ENCODE results near the gene OLR1. TPM values are rescaled to one million over a fixed set of nuclear protein-coding genes. Genes with fewer than 3 reads are reported as not detected.

Gene OLR1
- total RNA-seq, 2 experiments from 2014 or later = not detected

DNA sequence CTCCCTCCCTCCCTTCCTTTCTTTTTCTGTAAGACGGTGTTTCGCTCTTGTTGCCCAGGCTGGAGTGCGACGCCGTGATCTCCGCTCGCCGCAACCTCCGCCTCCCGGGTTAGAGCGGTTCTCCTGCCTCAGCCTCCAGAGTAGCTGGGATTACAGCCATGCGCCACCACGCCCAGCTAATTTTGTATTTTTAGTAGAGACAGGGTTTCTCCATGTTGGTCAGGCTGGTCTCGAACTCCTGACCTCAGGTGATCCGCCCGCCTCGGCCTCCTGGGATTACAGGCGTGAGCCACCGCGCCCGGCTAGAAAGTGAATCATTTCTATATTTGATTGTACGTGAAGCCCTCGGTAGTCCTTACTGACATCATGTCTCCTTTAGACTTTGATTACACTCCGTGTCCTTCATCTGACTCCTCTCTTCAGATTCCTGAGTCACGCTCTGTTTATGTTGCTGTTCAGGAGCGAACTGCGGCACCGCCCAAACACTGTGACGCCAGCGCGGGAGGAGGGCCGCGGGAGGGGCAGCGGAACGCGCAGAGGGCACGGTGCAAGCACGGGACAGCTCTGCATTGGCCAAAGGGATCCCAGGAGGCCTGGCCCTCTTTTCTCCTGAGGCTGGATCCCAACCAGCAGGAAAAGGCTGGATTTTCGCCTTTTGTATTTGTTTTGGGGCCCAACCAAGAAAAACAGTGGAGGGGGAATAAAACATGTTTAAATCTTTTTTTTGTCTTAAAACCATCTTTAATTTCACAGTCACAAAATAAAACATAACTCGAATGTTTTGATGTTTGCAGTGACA, 40.2 kb upstream of the OLR1 start:
- ChIA-PET CTCF (ENCODE audit: unreplicated experiment) (no interaction called here), POLR2A (interaction anchor here (0.5 to 5.9 kb wide), 6 partner anchors 9 to 75 kb away, joined by 3 to 59 read pairs (median 4); no protein-coding TSS in a partner anchor)
- peak overlapping the region; percentile 98 for H3K4me3 ChIP-seq (ENCODE audit: low read depth, low read length, poor library complexity, severe bottlenecking)
- H3K27ac ChIP-seq (ENCODE audit: low read depth, low read length, poor library complexity, severe bottlenecking) = peak overlapping the region; percentile 86
- intact Hi-C loops (cut with micrococcal nuclease; ENCODE audit: unreplicated experiment) = loop anchor here (2.0 to 5.0 kb wide), 2 partner anchors 563 to 1810 kb away; no protein-coding TSS in a partner anchor
- peak overlapping the region; percentile 68 for H2AFZ ChIP-seq (ENCODE audit: low read length)
- BruUV-seq (replicated peaks) = no TSS peak
- peak; percentile 72 for DNase-seq (ENCODE audit: low spot score)
- no peaks in the 10 kb centered on the region for H3K9me2 ChIP-seq (ENCODE audit: insufficient read depth, low read length)
- peaks cover 22% of the 10 kb centered on the region for H3K4me1 ChIP-seq (ENCODE audit: insufficient read depth, low read length, poor library complexity, severe bottlenecking)
- H3K36me3 ChIP-seq (ENCODE audit: insufficient read depth, low read length) = peaks cover 27% of the 10 kb centered on the region
- peaks cover 44% of the 10 kb centered on the region for H3K79me2 ChIP-seq (ENCODE audit: insufficient read depth, low read depth, low read length)
- H4K20me1 ChIP-seq (ENCODE audit: insufficient read depth, low read length) = no peaks in the 10 kb centered on the region
- H3K9me3 ChIP-seq (ENCODE audit: low read length) = no peaks in the 10 kb centered on the region
- no peak for TF ChIP-seq EZH2phosphoT487 (IDR thresholded peaks at IDR 0.05; ENCODE audit: borderline replicate concordance, low read depth, low read length)
- TF ChIP-seq, protein P1, sequence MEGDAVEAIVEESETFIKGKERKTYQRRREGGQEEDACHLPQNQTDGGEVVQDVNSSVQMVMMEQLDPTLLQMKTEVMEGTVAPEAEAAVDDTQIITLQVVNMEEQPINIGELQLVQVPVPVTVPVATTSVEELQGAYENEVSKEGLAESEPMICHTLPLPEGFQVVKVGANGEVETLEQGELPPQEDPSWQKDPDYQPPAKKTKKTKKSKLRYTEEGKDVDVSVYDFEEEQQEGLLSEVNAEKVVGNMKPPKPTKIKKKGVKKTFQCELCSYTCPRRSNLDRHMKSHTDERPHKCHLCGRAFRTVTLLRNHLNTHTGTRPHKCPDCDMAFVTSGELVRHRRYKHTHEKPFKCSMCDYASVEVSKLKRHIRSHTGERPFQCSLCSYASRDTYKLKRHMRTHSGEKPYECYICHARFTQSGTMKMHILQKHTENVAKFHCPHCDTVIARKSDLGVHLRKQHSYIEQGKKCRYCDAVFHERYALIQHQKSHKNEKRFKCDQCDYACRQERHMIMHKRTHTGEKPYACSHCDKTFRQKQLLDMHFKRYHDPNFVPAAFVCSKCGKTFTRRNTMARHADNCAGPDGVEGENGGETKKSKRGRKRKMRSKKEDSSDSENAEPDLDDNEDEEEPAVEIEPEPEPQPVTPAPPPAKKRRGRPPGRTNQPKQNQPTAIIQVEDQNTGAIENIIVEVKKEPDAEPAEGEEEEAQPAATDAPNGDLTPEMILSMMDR (conservative IDR thresholded peaks at IDR 0.05; ENCODE audit: low read length) = no peak
- peak overlapping the region; percentile 78 for H3K4me2 ChIP-seq (ENCODE audit: low read length)

- intact Hi-C loops (cut with micrococcal nuclease; ENCODE audit: unreplicated experiment) = loop anchor here (5.0 kb wide), 1 partner anchor 1811 kb away; no protein-coding TSS in a partner anchor
- H2AFZ ChIP-seq (ENCODE audit: low read length) = no peak overlapping the region
- peaks cover 36% of the 10 kb centered on the region for H3K79me2 ChIP-seq (ENCODE audit: insufficient read depth, low read depth, low read length)
- no peak overlapping the region for H3K4me2 ChIP-seq (ENCODE audit: low read length)
- H3K36me3 ChIP-seq (ENCODE audit: insufficient read depth, low read length) = peaks cover 19% of the 10 kb centered on the region; the same call in 1 of the 2 replicates
- H3K4me3 ChIP-seq (ENCODE audit: low read depth, low read length, poor library complexity, severe bottlenecking) = no peak overlapping the region
- no TSS peak for BruUV-seq (replicated peaks)
- TF ChIP-seq EZH2phosphoT487 (IDR thresholded peaks at IDR 0.05; ENCODE audit: borderline replicate concordance, low read depth, low read length) = no peak
- TF ChIP-seq, protein P1 (conservative IDR thresholded peaks at IDR 0.05; ENCODE audit: low read length) = no peak
- H3K9me3 ChIP-seq (ENCODE audit: low read length) = no peaks in the 10 kb centered on the region
- no peak overlapping the region for H3K27ac ChIP-seq (ENCODE audit: low read depth, low read length, poor library complexity, severe bottlenecking)
- no peaks in the 10 kb centered on the region for H4K20me1 ChIP-seq (ENCODE audit: insufficient read depth, low read length)
- H3K4me1 ChIP-seq (ENCODE audit: insufficient read depth, low read length, poor library complexity, severe bottlenecking) = peaks cover 24% of the 10 kb centered on the region
- ChIA-PET POLR2A (interaction anchor here (0.6 to 0.9 kb wide), 3 partner anchors 10 to 27 kb away, joined by 3 to 7 read pairs (median 3); no protein-coding TSS in a partner anchor), CTCF (ENCODE audit: unreplicated experiment) (no interaction called here)
- H3K9me2 ChIP-seq (ENCODE audit: insufficient read depth, low read length) = no peaks in the 10 kb centered on the region
- DNase-seq (ENCODE audit: low spot score) = no peak
Measured at GRCh38 chr12:10211101-10211939, 39.4 kb upstream of the OLR1 start.
